ENCODE results near the gene MPRIP. TPM values are rescaled to one million over a fixed set of nuclear protein-coding genes. Genes with fewer than 3 reads are reported as not detected.

The MPRIP gene
- total RNA-seq, 1 experiment from 2014 or later, result 140 TPM

DNA sequence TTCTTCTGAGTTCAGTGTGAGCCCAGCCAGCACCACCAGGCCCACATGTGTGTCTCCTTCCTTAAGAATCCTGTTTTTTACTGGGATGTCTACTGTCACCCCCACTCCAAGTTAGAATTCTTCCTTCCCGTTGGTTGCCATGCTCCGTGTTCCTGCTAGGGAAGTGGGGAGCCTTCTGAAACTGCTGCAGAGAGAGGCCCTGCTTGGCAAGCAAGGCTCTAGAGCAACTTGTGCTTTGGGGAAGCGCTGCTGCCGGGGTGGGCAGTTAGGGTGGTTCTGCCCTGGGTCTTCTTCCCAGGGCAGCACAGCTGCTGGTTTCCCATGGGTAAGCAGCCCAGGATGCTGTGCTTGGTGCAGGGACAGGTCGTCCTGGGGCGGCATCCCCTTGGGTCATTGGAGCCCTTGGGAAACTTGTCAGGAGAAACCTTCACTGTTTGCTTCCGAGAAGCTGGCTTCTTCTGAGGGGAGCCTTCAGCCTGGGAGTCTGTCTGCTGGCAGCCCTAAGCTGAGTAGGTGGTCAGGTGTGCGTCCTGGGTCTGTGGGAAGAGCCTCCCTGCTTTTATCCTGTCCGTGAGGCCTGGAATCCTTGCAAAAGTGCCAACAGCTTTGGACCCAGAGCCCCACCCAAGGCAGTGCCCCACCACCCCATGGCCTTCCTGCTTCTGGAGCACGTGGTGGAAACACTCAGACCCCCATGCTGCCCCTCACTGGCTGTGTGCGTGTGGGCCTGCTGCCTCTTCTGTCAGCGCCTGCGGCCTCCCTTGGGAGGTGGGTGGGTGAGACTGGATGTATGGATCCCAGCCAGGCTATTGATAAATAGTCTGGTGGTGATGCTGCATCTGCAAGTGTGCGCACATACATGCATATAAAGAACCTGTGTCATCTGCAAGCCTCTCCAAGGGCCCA is 92.0 kb downstream of the MPRIP start:
- Mint-ChIP-seq H3K27me3 (ENCODE audit: low read depth) (no peaks in the 10 kb centered on the region), H3K4me3 (no peak overlapping the region), H3K4me1 (0 out of 2 replicates have a peak, but pooled peaks cover 3% of the 10 kb centered on the region), H3K27ac (no peak overlapping the region), H3K9me3 (no peaks in the 10 kb centered on the region), H3K36me3 (peaks cover 15% of the 10 kb centered on the region)
- no peak for DNase-seq (ENCODE audit: low spot score)
- POLR2A ChIA-PET, result no interaction called here
- no peak for ATAC-seq
- CTCF ChIA-PET, result interaction anchor here (0.5 to 8.1 kb wide), 2 partner anchors 8 to 128 kb away, joined by 3 to 77 read pairs; no protein-coding TSS in a partner anchor
- TF ChIP-seq ZNF396 (CRISPR knock-in tag; IDR thresholded peaks at IDR 0.05; ENCODE audit: borderline replicate concordance), result no peak
- no peak for TF ChIP-seq ZNF423 (CRISPR knock-in tag; IDR thresholded peaks at IDR 0.05)
- TF ChIP-seq GRHL2 (CRISPR knock-in tag; IDR thresholded peaks at IDR 0.05; ENCODE audit: insufficient replicate concordance, severe bottlenecking), result no peak
- no peak for TF ChIP-seq ZNF671 (CRISPR knock-in tag; IDR thresholded peaks at IDR 0.05)
- TF ChIP-seq FOXJ3 (CRISPR knock-in tag; IDR thresholded peaks at IDR 0.05; ENCODE audit: borderline replicate concordance), result no peak
- no peak for TF ChIP-seq NFYB (CRISPR knock-in tag; conservative IDR thresholded peaks at IDR 0.05; ENCODE audit: low read depth)
- TF ChIP-seq, protein P1, sequence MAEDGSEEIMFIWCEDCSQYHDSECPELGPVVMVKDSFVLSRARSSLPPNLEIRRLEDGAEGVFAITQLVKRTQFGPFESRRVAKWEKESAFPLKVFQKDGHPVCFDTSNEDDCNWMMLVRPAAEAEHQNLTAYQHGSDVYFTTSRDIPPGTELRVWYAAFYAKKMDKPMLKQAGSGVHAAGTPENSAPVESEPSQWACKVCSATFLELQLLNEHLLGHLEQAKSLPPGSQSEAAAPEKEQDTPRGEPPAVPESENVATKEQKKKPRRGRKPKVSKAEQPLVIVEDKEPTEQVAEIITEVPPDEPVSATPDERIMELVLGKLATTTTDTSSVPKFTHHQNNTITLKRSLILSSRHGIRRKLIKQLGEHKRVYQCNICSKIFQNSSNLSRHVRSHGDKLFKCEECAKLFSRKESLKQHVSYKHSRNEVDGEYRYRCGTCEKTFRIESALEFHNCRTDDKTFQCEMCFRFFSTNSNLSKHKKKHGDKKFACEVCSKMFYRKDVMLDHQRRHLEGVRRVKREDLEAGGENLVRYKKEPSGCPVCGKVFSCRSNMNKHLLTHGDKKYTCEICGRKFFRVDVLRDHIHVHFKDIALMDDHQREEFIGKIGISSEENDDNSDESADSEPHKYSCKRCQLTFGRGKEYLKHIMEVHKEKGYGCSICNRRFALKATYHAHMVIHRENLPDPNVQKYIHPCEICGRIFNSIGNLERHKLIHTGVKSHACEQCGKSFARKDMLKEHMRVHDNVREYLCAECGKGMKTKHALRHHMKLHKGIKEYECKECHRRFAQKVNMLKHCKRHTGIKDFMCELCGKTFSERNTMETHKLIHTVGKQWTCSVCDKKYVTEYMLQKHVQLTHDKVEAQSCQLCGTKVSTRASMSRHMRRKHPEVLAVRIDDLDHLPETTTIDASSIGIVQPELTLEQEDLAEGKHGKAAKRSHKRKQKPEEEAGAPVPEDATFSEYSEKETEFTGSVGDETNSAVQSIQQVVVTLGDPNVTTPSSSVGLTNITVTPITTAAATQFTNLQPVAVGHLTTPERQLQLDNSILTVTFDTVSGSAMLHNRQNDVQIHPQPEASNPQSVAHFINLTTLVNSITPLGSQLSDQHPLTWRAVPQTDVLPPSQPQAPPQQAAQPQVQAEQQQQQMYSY (CRISPR knock-in tag; IDR thresholded peaks at IDR 0.05), result no peak
- TF ChIP-seq ZNF232 (CRISPR knock-in tag; IDR thresholded peaks at IDR 0.05), result no peak
- no peak for TF ChIP-seq ZNF219 (CRISPR knock-in tag; IDR thresholded peaks at IDR 0.05; ENCODE audit: borderline replicate concordance)
- TF ChIP-seq TEAD1 (CRISPR knock-in tag; IDR thresholded peaks at IDR 0.05), result no peak
- TF ChIP-seq NFE2L1 (CRISPR knock-in tag; IDR thresholded peaks at IDR 0.05), result no peak
- no peak for TF ChIP-seq SMAD4 (CRISPR knock-in tag; IDR thresholded peaks at IDR 0.05)
- TF ChIP-seq, protein P2, sequence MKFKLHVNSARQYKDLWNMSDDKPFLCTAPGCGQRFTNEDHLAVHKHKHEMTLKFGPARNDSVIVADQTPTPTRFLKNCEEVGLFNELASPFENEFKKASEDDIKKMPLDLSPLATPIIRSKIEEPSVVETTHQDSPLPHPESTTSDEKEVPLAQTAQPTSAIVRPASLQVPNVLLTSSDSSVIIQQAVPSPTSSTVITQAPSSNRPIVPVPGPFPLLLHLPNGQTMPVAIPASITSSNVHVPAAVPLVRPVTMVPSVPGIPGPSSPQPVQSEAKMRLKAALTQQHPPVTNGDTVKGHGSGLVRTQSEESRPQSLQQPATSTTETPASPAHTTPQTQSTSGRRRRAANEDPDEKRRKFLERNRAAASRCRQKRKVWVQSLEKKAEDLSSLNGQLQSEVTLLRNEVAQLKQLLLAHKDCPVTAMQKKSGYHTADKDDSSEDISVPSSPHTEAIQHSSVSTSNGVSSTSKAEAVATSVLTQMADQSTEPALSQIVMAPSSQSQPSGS (CRISPR knock-in tag; IDR thresholded peaks at IDR 0.05; ENCODE audit: borderline replicate concordance, low read depth), result no peak
- TF ChIP-seq, protein P3, sequence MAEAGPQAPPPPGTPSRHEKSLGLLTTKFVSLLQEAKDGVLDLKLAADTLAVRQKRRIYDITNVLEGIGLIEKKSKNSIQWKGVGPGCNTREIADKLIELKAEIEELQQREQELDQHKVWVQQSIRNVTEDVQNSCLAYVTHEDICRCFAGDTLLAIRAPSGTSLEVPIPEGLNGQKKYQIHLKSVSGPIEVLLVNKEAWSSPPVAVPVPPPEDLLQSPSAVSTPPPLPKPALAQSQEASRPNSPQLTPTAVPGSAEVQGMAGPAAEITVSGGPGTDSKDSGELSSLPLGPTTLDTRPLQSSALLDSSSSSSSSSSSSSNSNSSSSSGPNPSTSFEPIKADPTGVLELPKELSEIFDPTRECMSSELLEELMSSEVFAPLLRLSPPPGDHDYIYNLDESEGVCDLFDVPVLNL (CRISPR knock-in tag; IDR thresholded peaks at IDR 0.05; ENCODE audit: borderline replicate concordance, low read depth), result no peak
- TF ChIP-seq, protein P4, sequence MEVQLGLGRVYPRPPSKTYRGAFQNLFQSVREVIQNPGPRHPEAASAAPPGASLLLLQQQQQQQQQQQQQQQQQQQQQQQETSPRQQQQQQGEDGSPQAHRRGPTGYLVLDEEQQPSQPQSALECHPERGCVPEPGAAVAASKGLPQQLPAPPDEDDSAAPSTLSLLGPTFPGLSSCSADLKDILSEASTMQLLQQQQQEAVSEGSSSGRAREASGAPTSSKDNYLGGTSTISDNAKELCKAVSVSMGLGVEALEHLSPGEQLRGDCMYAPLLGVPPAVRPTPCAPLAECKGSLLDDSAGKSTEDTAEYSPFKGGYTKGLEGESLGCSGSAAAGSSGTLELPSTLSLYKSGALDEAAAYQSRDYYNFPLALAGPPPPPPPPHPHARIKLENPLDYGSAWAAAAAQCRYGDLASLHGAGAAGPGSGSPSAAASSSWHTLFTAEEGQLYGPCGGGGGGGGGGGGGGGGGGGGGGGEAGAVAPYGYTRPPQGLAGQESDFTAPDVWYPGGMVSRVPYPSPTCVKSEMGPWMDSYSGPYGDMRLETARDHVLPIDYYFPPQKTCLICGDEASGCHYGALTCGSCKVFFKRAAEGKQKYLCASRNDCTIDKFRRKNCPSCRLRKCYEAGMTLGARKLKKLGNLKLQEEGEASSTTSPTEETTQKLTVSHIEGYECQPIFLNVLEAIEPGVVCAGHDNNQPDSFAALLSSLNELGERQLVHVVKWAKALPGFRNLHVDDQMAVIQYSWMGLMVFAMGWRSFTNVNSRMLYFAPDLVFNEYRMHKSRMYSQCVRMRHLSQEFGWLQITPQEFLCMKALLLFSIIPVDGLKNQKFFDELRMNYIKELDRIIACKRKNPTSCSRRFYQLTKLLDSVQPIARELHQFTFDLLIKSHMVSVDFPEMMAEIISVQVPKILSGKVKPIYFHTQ (CRISPR knock-in tag; IDR thresholded peaks at IDR 0.05), result no peak
- TF ChIP-seq, protein P5, sequence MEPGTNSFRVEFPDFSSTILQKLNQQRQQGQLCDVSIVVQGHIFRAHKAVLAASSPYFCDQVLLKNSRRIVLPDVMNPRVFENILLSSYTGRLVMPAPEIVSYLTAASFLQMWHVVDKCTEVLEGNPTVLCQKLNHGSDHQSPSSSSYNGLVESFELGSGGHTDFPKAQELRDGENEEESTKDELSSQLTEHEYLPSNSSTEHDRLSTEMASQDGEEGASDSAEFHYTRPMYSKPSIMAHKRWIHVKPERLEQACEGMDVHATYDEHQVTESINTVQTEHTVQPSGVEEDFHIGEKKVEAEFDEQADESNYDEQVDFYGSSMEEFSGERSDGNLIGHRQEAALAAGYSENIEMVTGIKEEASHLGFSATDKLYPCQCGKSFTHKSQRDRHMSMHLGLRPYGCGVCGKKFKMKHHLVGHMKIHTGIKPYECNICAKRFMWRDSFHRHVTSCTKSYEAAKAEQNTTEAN (CRISPR knock-in tag; IDR thresholded peaks at IDR 0.05), result no peak
